ENCODE results near the gene LRP1B. TPM values are rescaled to one million over a fixed set of nuclear protein-coding genes. Genes with fewer than 3 reads are reported as not detected.

LRP1B gene
- total and polyA plus RNA-seq, 2 of the 8 experiments (the other 6 are each of a cell fraction or from before 2014, with no cell fraction given) = 0.03 TPM; not detected in 1

DNA sequence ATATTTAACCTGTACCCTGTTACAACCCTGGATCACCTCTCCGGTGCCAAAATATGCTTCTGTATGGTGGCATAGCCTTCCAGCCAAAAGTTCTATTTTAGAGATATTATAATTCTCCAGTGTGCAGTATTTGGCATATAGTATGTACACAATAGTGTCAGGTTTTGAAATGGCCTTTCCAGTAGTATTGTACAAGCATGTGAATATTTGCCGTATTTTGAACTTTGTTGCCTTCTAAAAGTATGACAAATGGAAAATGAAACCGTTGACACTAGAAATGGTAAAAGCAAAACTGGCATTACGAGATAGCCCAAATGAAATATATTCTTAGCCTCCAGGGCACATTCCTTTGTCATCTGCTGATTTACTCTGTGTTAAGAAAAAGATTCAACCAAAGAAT lies 431.2 kb downstream of the LRP1B start (continued):
- no peak for TF ChIP-seq RAD21 (IDR thresholded peaks at IDR 0.05 in 1 of 2, conservative IDR thresholded peaks at IDR 0.05 in 1 of 2; ENCODE audit: low read depth in 2 of 2, low read length in 2 of 2)
- no peak for TF ChIP-seq SRF (IDR thresholded peaks at IDR 0.05; ENCODE audit: low read depth, low read length)

Measured in H1 (cell line).